ENCODE results near the gene GOLGA5. TPM values are rescaled to one million over a fixed set of nuclear protein-coding genes. Genes with fewer than 3 reads are reported as not detected.

The GOLGA5 gene
- total and polyA plus RNA-seq, 2 of the 13 experiments (the other 11 are each of a cell fraction or from before 2014, with no cell fraction given): 31.0 to 40.0 TPM

GRCh38 chr14:92754966-92755365, 39.1 kb upstream of the GOLGA5 start (continued):
- TF ChIP-seq SNAPC4 (CRISPR knock-in tag; IDR thresholded peaks at IDR 0.05): no peak
- no peak for TF ChIP-seq HNRNPLL (IDR thresholded peaks at IDR 0.05; ENCODE audit: low read depth, low read length, poor library complexity, severe bottlenecking)
- no peak for TF ChIP-seq DNMT3B (CRISPR knock-in tag; conservative IDR thresholded peaks at IDR 0.05)
- no peak for TF ChIP-seq ZNF766 (CRISPR knock-in tag; IDR thresholded peaks at IDR 0.05; ENCODE audit: borderline replicate concordance)
- TF ChIP-seq SOX5 (CRISPR knock-in tag; IDR thresholded peaks at IDR 0.05; ENCODE audit: borderline replicate concordance): peak; percentile 67; the same call in 1 of the 2 replicates
- no peak for TF ChIP-seq NBN (conservative IDR thresholded peaks at IDR 0.05)
- no peak for TF ChIP-seq HDAC1 (CRISPR knock-in tag; IDR thresholded peaks at IDR 0.05)
- no peak for TF ChIP-seq PPARG (CRISPR knock-in tag; conservative IDR thresholded peaks at IDR 0.05)
- no peak for TF ChIP-seq CHD4 (IDR thresholded peaks at IDR 0.05; ENCODE audit: borderline replicate concordance, low read length)
- no peak for TF ChIP-seq ZBTB3 (CRISPR knock-in tag; IDR thresholded peaks at IDR 0.05; ENCODE audit: borderline replicate concordance, low read depth)
- no peak for TF ChIP-seq ZNF549 (CRISPR knock-in tag; IDR thresholded peaks at IDR 0.05)
- TF ChIP-seq, protein P1, sequence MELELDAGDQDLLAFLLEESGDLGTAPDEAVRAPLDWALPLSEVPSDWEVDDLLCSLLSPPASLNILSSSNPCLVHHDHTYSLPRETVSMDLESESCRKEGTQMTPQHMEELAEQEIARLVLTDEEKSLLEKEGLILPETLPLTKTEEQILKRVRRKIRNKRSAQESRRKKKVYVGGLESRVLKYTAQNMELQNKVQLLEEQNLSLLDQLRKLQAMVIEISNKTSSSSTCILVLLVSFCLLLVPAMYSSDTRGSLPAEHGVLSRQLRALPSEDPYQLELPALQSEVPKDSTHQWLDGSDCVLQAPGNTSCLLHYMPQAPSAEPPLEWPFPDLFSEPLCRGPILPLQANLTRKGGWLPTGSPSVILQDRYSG (CRISPR knock-in tag; IDR thresholded peaks at IDR 0.05): no peak
- TF ChIP-seq, protein P2, sequence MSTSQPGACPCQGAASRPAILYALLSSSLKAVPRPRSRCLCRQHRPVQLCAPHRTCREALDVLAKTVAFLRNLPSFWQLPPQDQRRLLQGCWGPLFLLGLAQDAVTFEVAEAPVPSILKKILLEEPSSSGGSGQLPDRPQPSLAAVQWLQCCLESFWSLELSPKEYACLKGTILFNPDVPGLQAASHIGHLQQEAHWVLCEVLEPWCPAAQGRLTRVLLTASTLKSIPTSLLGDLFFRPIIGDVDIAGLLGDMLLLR (CRISPR knock-in tag; IDR thresholded peaks at IDR 0.05): no peak
- TF ChIP-seq RBM22 (optimal IDR thresholded peaks at IDR 0.05; ENCODE audit: low read length): no peak
- TF ChIP-seq CBX5 (CRISPR knock-in tag; IDR thresholded peaks at IDR 0.05; ENCODE audit: borderline replicate concordance): no peak
- TF ChIP-seq SRSF9 (IDR thresholded peaks at IDR 0.05; ENCODE audit: borderline replicate concordance, insufficient read depth, low read depth, low read length, poor library complexity, severe bottlenecking): no peak
- no peak for TF ChIP-seq ZNF773 (CRISPR knock-in tag; IDR thresholded peaks at IDR 0.05; ENCODE audit: borderline replicate concordance)
- no peak for TF ChIP-seq CBX2 (IDR thresholded peaks at IDR 0.05; ENCODE audit: low read depth, low read length)
- TF ChIP-seq CBX2 (CRISPR knock-in tag; IDR thresholded peaks at IDR 0.05; ENCODE audit: low read depth): no peak
- TF ChIP-seq JUNB (CRISPR knock-in tag; IDR thresholded peaks at IDR 0.05; ENCODE audit: borderline replicate concordance): no peak
- no peak for TF ChIP-seq ZNF713 (CRISPR knock-in tag; IDR thresholded peaks at IDR 0.05)
- peak; percentile 25; the same call in 1 of the 2 replicates for TF ChIP-seq FOXA3 (CRISPR knock-in tag; IDR thresholded peaks at IDR 0.05)
- TF ChIP-seq RFX5 (IDR thresholded peaks at IDR 0.05; ENCODE audit: low read depth, low read length): no peak
- TF ChIP-seq, protein P3, sequence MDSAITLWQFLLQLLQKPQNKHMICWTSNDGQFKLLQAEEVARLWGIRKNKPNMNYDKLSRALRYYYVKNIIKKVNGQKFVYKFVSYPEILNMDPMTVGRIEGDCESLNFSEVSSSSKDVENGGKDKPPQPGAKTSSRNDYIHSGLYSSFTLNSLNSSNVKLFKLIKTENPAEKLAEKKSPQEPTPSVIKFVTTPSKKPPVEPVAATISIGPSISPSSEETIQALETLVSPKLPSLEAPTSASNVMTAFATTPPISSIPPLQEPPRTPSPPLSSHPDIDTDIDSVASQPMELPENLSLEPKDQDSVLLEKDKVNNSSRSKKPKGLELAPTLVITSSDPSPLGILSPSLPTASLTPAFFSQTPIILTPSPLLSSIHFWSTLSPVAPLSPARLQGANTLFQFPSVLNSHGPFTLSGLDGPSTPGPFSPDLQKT (CRISPR knock-in tag; IDR thresholded peaks at IDR 0.05; ENCODE audit: borderline replicate concordance): no peak
- no peak for TF ChIP-seq ZNF354B (CRISPR knock-in tag; IDR thresholded peaks at IDR 0.05)

Measured in HepG2 (cell line).